PC-9 (cell line): Measurements from ENCODE around the gene C19orf67. TPM values are rescaled to one million over a fixed set of nuclear protein-coding genes. Genes with fewer than 3 reads are reported as not detected.

Source experiments
- BruUV-seq: library from RNA; stranded (reverse); fragments of 400-500 nt; replicated peaks from 2 replicates; lab custom pipeline; 2021; lab: Mats Ljungman, UMichigan
- CTCF ChIA-PET: fragments of 300-600 bp; sonication (Branson Sonifier 250); formaldehyde crosslinking; loops from one replicate; lab custom pipeline; 2022; ENCODE audit warnings: antibody characterized with exemption; lab: Charles Lee
- POLR2A ChIA-PET: fragments of 300-600 bp; sonication (Branson Sonifier 250); formaldehyde crosslinking; loops from one replicate; lab custom pipeline; 2022; ENCODE audit warnings: antibody characterized with exemption; ENCODE audit not compliant: unreplicated experiment; lab: Charles Lee
- DNase-seq, 2 experiments: peaks; one replicate each; pipeline versions ENCODE4 v3.0.0 to v3.0.0-alpha.2; 2015 to 2022; ENCODE audit warnings: mixed read lengths in 1 of 2
- H2AFZ ChIP-seq: fragments of 200-600 bp; sonication (generic); 2 replicates; pipeline ENCODE4 v1.8.1; 2017; ENCODE audit warnings: antibody characterized with exemption
- H3F3A ChIP-seq: fragments of 200-600 bp; sonication (generic); 2 replicates; pipeline ENCODE4 v1.8.1; 2017; ENCODE audit warnings: antibody characterized with exemption, mild to moderate bottlenecking, low read depth; ENCODE audit not compliant: insufficient read depth
- H3K27ac ChIP-seq: fragments of 200-600 bp; sonication (generic); 2 replicates; pipeline ENCODE4 v1.6.1; 2016; ENCODE audit warnings: mixed run types
- H3K27me3 ChIP-seq: fragments of 200-600 bp; sonication (generic); 2 replicates; pipeline ENCODE4 v1.6.1; 2016; ENCODE audit warnings: low read depth, mixed run types; ENCODE audit not compliant: insufficient read depth
- H3K36me3 ChIP-seq: fragments of 200-600 bp; sonication (generic); 2 replicates; pipeline ENCODE4 v1.6.1; 2016; ENCODE audit warnings: low read depth, mixed run types
- H3K4me1 ChIP-seq: fragments of 200-600 bp; sonication (generic); replicated peaks from 2 replicates; pipeline ENCODE4 v1.6.1; 2016; ENCODE audit warnings: mixed run types; ENCODE audit not compliant: insufficient read depth
- H3K4me2 ChIP-seq: fragments of 200-600 bp; sonication (generic); 2 replicates; pipeline ENCODE4 v1.6.1; 2017; ENCODE audit warnings: mixed run types
- H3K4me3 ChIP-seq: fragments of 200-600 bp; sonication (generic); 2 replicates; pipeline ENCODE4 v1.6.1; 2016; ENCODE audit warnings: mixed run types
- H3K79me2 ChIP-seq: fragments of 200-600 bp; sonication (generic); 2 replicates; pipeline ENCODE4 v1.6.1; 2017; ENCODE audit warnings: low read depth, mixed run types
- H3K9me2 ChIP-seq: fragments of 200-600 bp; sonication (generic); 2 replicates; pipeline ENCODE4 v1.8.1; 2017; ENCODE audit warnings: mild to moderate bottlenecking; ENCODE audit not compliant: insufficient read depth
- H3K9me3 ChIP-seq: fragments of 200-600 bp; sonication (generic); 2 replicates; pipeline ENCODE4 v1.8.1; 2016; ENCODE audit warnings: low read depth; ENCODE audit not compliant: insufficient read depth
- H4K20me1 ChIP-seq: fragments of 200-600 bp; sonication (generic); 2 replicates; pipeline ENCODE4 v1.8.1; 2017; ENCODE audit not compliant: insufficient read depth
- CTCF ChIP-seq: fragments of 200-600 bp; sonication (generic); conservative IDR thresholded peaks from 2 replicates; pipeline ENCODE4 v1.6.1; 2017; ENCODE audit warnings: mixed run types, antibody characterized with exemption, mild to moderate bottlenecking, moderate library complexity
- EZH2 ChIP-seq: fragments of 200-600 bp; sonication (generic); IDR thresholded peaks from 2 replicates; pipeline ENCODE4 v1.8.0; 2017; ENCODE audit warnings: antibody characterized with exemption, low read depth
- intact Hi-C: fragments of 100-400 bp; cut with micrococcal nuclease; formaldehyde crosslinking; loops from one replicate; pipeline ENCODE4 v1.10.0; 2022; ENCODE audit not compliant: unreplicated experiment
- total RNA-seq: library from RNA; stranded (reverse); gene quantifications from 2 replicates; pipeline ENCODE4 v1.2.3, GENCODE V29; 2021

C19orf67 gene
- total RNA-seq, 1 experiment from 2014 or later = not detected

GRCh38 chr19:14055396-14055795 is 30.2 kb downstream of the C19orf67 start:
- no TSS peak for BruUV-seq
- no peak overlapping the region for H2AFZ ChIP-seq
- H3K4me3 ChIP-seq = no peak overlapping the region
- no peak overlapping the region for H3K4me2 ChIP-seq
- TF ChIP-seq EZH2 = no peak
- TF ChIP-seq CTCF = no peak
- no peak overlapping the region for H3K27ac ChIP-seq
- no peak for DNase-seq
- H3K9me2 ChIP-seq = no peaks in the 10 kb centered on the region
- H4K20me1 ChIP-seq = no peaks in the 10 kb centered on the region
- H3K9me3 ChIP-seq = no peaks in the 10 kb centered on the region
- no peaks in the 10 kb centered on the region for H3K4me1 ChIP-seq
- CTCF ChIA-PET = no interaction called here
- intact Hi-C loops = no loop called here
- H3F3A ChIP-seq = peaks cover 7% of the 10 kb centered on the region; the same call in 1 of the 2 replicates
- POLR2A ChIA-PET = no interaction called here
- no peaks in the 10 kb centered on the region for H3K79me2 ChIP-seq
- no peaks in the 10 kb centered on the region for H3K36me3 ChIP-seq
- no peaks in the 10 kb centered on the region for H3K27me3 ChIP-seq

- Histone ChIP-seq H2AFZ (no peak overlapping the region), H3K27me3 (no peaks in the 10 kb centered on the region), H3K79me2 (no peaks in the 10 kb centered on the region), H4K20me1 (no peaks in the 10 kb centered on the region), H3K4me3 (no peak overlapping the region), H3K4me1 (no peaks in the 10 kb centered on the region), H3F3A (peaks cover 2% of the 10 kb centered on the region; the same call in 1 of the 2 replicates), H3K36me3 (no peaks in the 10 kb centered on the region), H3K27ac (no peak overlapping the region), H3K4me2 (no peak overlapping the region), H3K9me2 (no peaks in the 10 kb centered on the region), H3K9me3 (no peaks in the 10 kb centered on the region)
- TF ChIP-seq CTCF (no peak), EZH2 (no peak)
- no peak for DNase-seq
- CTCF ChIA-PET = no interaction called here
- POLR2A ChIA-PET = no interaction called here
- BruUV-seq = no TSS peak
- intact Hi-C loops = no loop called here
These were observed 30.9 kb downstream of the C19orf67 start for GRCh38 chr19:14054721-14055120.

GRCh38 chr19:14054099-14054498 is 31.5 kb downstream of the C19orf67 start:
- CTCF ChIA-PET = interaction anchor here (0.5 to 0.6 kb wide), 2 partner anchors 23 to 203 kb away, joined by 3 read pairs; partner anchors contain the start of gene IL27RA
- no TSS peak for BruUV-seq
- H2AFZ ChIP-seq = no peak overlapping the region
- TF ChIP-seq CTCF (no peak), EZH2 (no peak)
- POLR2A ChIA-PET = no interaction called here
- H3K79me2 ChIP-seq = no peaks in the 10 kb centered on the region
- H4K20me1 ChIP-seq = no peaks in the 10 kb centered on the region
- no peaks in the 10 kb centered on the region for H3K36me3 ChIP-seq
- no peaks in the 10 kb centered on the region for H3K4me1 ChIP-seq
- intact Hi-C loops = no loop called here
- no peaks in the 10 kb centered on the region for H3K9me3 ChIP-seq
- H3K9me2 ChIP-seq = no peaks in the 10 kb centered on the region
- H3K27me3 ChIP-seq = no peaks in the 10 kb centered on the region
- H3K4me2 ChIP-seq = no peak overlapping the region
- no peaks in the 10 kb centered on the region for H3F3A ChIP-seq
- H3K4me3 ChIP-seq = no peak overlapping the region
- no peak for DNase-seq
- no peak overlapping the region for H3K27ac ChIP-seq
